ENCODE results near the gene C2CD4B.
A peak's percentile ranks its signal among the peaks of the same experiment; 100 is the strongest.

DNA sequence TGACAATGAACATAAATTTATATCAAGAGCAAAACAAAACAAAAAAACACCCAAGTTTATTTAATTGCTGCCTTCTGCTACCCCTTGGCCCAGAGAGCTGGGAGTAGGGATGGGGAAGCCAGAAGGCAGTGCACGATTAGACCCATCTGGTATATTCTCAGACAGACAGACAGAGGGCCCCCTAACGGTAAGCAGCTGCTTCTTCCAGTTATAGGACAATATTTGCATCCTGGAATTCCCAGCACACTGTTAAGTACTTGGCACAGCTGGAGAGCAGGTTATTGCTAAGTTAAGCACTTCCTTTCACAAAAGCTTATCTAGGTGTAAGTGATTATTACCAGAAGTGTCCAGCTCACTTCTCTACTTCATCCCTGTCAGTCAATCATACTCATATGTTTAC, 39.3 kb downstream of the C2CD4B start:
- no peak for TF ChIP-seq POLR2A (IDR thresholded peaks at IDR 0.05)
- TF ChIP-seq, protein P1, sequence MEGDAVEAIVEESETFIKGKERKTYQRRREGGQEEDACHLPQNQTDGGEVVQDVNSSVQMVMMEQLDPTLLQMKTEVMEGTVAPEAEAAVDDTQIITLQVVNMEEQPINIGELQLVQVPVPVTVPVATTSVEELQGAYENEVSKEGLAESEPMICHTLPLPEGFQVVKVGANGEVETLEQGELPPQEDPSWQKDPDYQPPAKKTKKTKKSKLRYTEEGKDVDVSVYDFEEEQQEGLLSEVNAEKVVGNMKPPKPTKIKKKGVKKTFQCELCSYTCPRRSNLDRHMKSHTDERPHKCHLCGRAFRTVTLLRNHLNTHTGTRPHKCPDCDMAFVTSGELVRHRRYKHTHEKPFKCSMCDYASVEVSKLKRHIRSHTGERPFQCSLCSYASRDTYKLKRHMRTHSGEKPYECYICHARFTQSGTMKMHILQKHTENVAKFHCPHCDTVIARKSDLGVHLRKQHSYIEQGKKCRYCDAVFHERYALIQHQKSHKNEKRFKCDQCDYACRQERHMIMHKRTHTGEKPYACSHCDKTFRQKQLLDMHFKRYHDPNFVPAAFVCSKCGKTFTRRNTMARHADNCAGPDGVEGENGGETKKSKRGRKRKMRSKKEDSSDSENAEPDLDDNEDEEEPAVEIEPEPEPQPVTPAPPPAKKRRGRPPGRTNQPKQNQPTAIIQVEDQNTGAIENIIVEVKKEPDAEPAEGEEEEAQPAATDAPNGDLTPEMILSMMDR (IDR thresholded peaks at IDR 0.05): peak in 5 of 6 experiments; percentile 17 to 73 (median 59)

Data from Peyer's patch (tissue), 4 donors.